GM12878 (cell line): ENCODE data around the gene GNAZ. TPM values are rescaled to one million over a fixed set of nuclear protein-coding genes. Genes with fewer than 3 reads are reported as not detected.

Experiments used
- ATAC-seq: fragments of 200-7000 bp; cut with Tn5 transposase; 3 replicates; pipeline ENCODE4 v1.9.1; 2020; ENCODE audit warnings: mild to moderate bottlenecking, moderate library complexity
- BruUV-seq: library from RNA; stranded (reverse); fragments of 400-500 nt; replicated peaks from 2 replicates; lab custom pipeline; 2021; lab: Mats Ljungman, UMichigan
- CTCF ChIA-PET: fragments of 300-600 bp; sonication (Branson Sonifier 250); formaldehyde crosslinking; extraction: SDS; loops from one replicate; lab custom pipeline; 2021; ENCODE audit warnings: inconsistent platforms; lab: Yijun Ruan, JAX
- POLR2A ChIA-PET: fragments of 350-600 bp; formaldehyde crosslinking; extraction: SDS; loops from one replicate; lab custom pipeline; 2021; ENCODE audit warnings: inconsistent platforms; lab: Charles Lee
- RAD21 ChIA-PET: fragments of 300-600 bp; sonication (Branson Sonifier 250); formaldehyde crosslinking; loops from one replicate; lab custom pipeline; 2023; ENCODE audit warnings: antibody characterized with exemption; ENCODE audit not compliant: unreplicated experiment; lab: Charles Lee
- SMC1A ChIA-PET: fragments of 300-600 bp; sonication (Branson Sonifier 250); formaldehyde crosslinking; loops from one replicate; lab custom pipeline; 2023; ENCODE audit not compliant: unreplicated experiment, uncharacterized antibody; lab: Charles Lee
- DNase-seq: peaks from one replicate; pipeline ENCODE4 v3.0.0-alpha.2; 2011; ENCODE audit warnings: low read depth, low spot score
- FAIRE-seq: peaks from 3 replicates; lab custom pipeline; 2011; peaks lifted over from hg19 to GRCh38; lab: Jason Lieb, UNC
- H2AFZ ChIP-seq: 2 replicates; pipeline ENCODE4 v1.6.0; 2011; ENCODE audit warnings: low read depth, low read length, control low read depth; ENCODE audit not compliant: control insufficient read depth
- H3K27ac ChIP-seq: 2 replicates; pipeline ENCODE4 v1.5.1; 2011; ENCODE audit warnings: control low read depth; ENCODE audit not compliant: control insufficient read depth, insufficient read depth
- H3K27me3 ChIP-seq, 2 experiments: replicated peaks in 1 of 2; 2 replicates each; pipeline versions ENCODE4 v1.6.0 to v1.6.1; 2011; ENCODE audit warnings: low read length in 1 of 2; ENCODE audit not compliant: control insufficient read depth in 2 of 2, insufficient read depth in 2 of 2
- H3K36me3 ChIP-seq, 2 experiments: 2 replicates each; pipeline ENCODE4 v1.5.1; 2011; ENCODE audit warnings: low read length in 1 of 2; ENCODE audit not compliant: control insufficient read depth in 2 of 2, insufficient read depth in 2 of 2
- H3K4me1 ChIP-seq: 2 replicates; pipeline ENCODE4 v1.6.1; 2011; ENCODE audit warnings: mild to moderate bottlenecking, low read length, moderate library complexity, mixed read lengths; ENCODE audit not compliant: control insufficient read depth, insufficient read depth
- H3K4me2 ChIP-seq: 2 replicates; pipeline ENCODE4 v1.6.0; 2011; ENCODE audit warnings: control low read depth; ENCODE audit not compliant: control insufficient read depth, insufficient read depth
- H3K4me3 ChIP-seq: fragments of 200-600 bp; sonication (generic); 2 replicates; pipeline ENCODE4 v1.5.1; 2016
- H3K79me2 ChIP-seq: 2 replicates; pipeline ENCODE4 v1.6.0; 2011; ENCODE audit warnings: low read length; ENCODE audit not compliant: control insufficient read depth, insufficient read depth
- H3K9ac ChIP-seq: 2 replicates; pipeline ENCODE4 v1.8.0; 2011; ENCODE audit warnings: low read length, control low read depth, mixed read lengths; ENCODE audit not compliant: control insufficient read depth, insufficient read depth
- H3K9me3 ChIP-seq: replicated peaks from 3 replicates; pipeline ENCODE4 v1.5.1; 2011; ENCODE audit warnings: mild to moderate bottlenecking, low read length; ENCODE audit not compliant: control insufficient read depth, insufficient read depth
- H4K20me1 ChIP-seq: 2 replicates; pipeline ENCODE4 v1.6.0; 2011; ENCODE audit not compliant: control insufficient read depth, insufficient read depth
- ATF7 ChIP-seq: fragments of 450-650 bp; IDR thresholded peaks from 2 replicates; pipeline ENCODE4 v1.6.1; 2016; ENCODE audit warnings: low read depth, mild to moderate bottlenecking
- CHD2 ChIP-seq: IDR thresholded peaks from 2 replicates; pipeline ENCODE4 v1.6.1; 2011; ENCODE audit warnings: low read depth, low read length, improper control_type of control experiment, borderline replicate concordance
- CREM ChIP-seq: IDR thresholded peaks from 2 replicates; pipeline ENCODE4 v1.6.1; 2014; ENCODE audit warnings: antibody characterized with exemption, low read depth
- DPF2 ChIP-seq: fragments of 450-650 bp; IDR thresholded peaks from 2 replicates; pipeline ENCODE4 v1.6.1; 2017; ENCODE audit warnings: mild to moderate bottlenecking
- EED ChIP-seq: sonication (generic); IDR thresholded peaks from 2 replicates; pipeline ENCODE4 v1.6.1; 2016; ENCODE audit warnings: antibody characterized with exemption, low read depth
- EGR1 ChIP-seq, 2 experiments: IDR thresholded peaks; 1 replicate in 1 of 2; 2 replicates in 1 of 2; pipeline ENCODE4 v1.6.1; 2011 to 2012; ENCODE audit warnings: low read depth in 2 of 2, low read length in 2 of 2, borderline replicate concordance in 1 of 2, mild to moderate bottlenecking in 1 of 2, moderate library complexity in 1 of 2
- EZH2 ChIP-seq: IDR thresholded peaks from 2 replicates; pipeline ENCODE4 v1.6.1; 2012; ENCODE audit warnings: low read depth, mild to moderate bottlenecking, control low read depth, inconsistent platforms, low read length, borderline replicate concordance; ENCODE audit not compliant: control insufficient read depth
- HDAC2 ChIP-seq: fragments of 200-600 bp; sonication (generic); IDR thresholded peaks from 2 replicates; pipeline ENCODE4 v1.6.1; 2017
- NFYA ChIP-seq: IDR thresholded peaks from 2 replicates; pipeline ENCODE4 v1.6.1; 2011; ENCODE audit warnings: low read depth, mild to moderate bottlenecking, low read length, improper control_type of control experiment, borderline replicate concordance
- RAD21 ChIP-seq: IDR thresholded peaks from 2 replicates; pipeline ENCODE4 v1.6.1; 2011; ENCODE audit warnings: mild to moderate bottlenecking, low read depth, low read length, moderate library complexity; ENCODE audit not compliant: insufficient read depth
- SMARCA5 ChIP-seq: fragments of 450-650 bp; IDR thresholded peaks from 2 replicates; pipeline ENCODE4 v1.6.1; 2017; ENCODE audit warnings: mild to moderate bottlenecking
- WRNIP1 ChIP-seq: IDR thresholded peaks from 2 replicates; pipeline ENCODE4 v1.6.1; 2011; ENCODE audit warnings: low read depth, low read length, improper control_type of control experiment, borderline replicate concordance
- YBX1 ChIP-seq: fragments of 450-650 bp; IDR thresholded peaks from 2 replicates; pipeline ENCODE4 v1.6.1; 2016; ENCODE audit warnings: antibody characterized with exemption
- WGBS: methylation state at CpG from one replicate; pipeline ENCODE4 v1.1.6; 2016; ENCODE audit warnings: low lambda C conversion rate; ENCODE audit not compliant: insufficient replicate concordance, insufficient coverage; ENCODE audit errors: missing lambda C conversion rate; 5-methylcytosine and 5-hydroxymethylcytosine counted together
- in situ Hi-C: fragments of 300-500 bp; cut with MboI; formaldehyde crosslinking; loops from 9 replicates; pipeline ENCODE4 v1.14.3; 2018; ENCODE audit warnings: mixed read lengths
- intact Hi-C: fragments of 100-400 bp; cut with micrococcal nuclease; formaldehyde crosslinking; loops from one replicate; pipeline ENCODE4 v1.14.2; 2022; ENCODE audit not compliant: unreplicated experiment
- polyA plus RNA-seq, 11 experiments: library from polyadenylated mRNA; depleted of rRNA in 4 of 11; unstranded in 6 of 11; stranded (reverse) in 5 of 11; fragments of >200 nt; fragmentation: Nextera tagmentation in 4 of 11; fragmentation: Illumina TruSeq in 1 of 11; extraction: Ambion mirVana in 4 of 11; extraction: Trizol in 1 of 11; gene quantifications; 1 replicate in 1 of 11; 2 replicates in 10 of 11; pipeline versions ENCODE4 v1.2.1 to v1.2.3, GENCODE V29; 2011 to 2016; ENCODE audit warnings: inconsistent platforms in 2 of 11, missing spikeins in 2 of 11, low read depth in 1 of 11
- total RNA-seq, 4 experiments: library from RNA; depleted of rRNA in 3 of 4; stranded (reverse); fragments of >200 nt in 3 of 4; fragmentation: Illumina TruSeq in 1 of 4; extraction: Trizol in 1 of 4; gene quantifications; 2 replicates each; pipeline versions ENCODE4 v1.2.1 to v1.2.3, GENCODE V29; 2013 to 2021

GNAZ gene
- total and polyA plus RNA-seq, 10 of the 15 experiments (the other 5 are each of a cell fraction or from before 2014, with no cell fraction given), result 0.09 to 1.0 (median 0.44) TPM; not detected in 1

DNA sequence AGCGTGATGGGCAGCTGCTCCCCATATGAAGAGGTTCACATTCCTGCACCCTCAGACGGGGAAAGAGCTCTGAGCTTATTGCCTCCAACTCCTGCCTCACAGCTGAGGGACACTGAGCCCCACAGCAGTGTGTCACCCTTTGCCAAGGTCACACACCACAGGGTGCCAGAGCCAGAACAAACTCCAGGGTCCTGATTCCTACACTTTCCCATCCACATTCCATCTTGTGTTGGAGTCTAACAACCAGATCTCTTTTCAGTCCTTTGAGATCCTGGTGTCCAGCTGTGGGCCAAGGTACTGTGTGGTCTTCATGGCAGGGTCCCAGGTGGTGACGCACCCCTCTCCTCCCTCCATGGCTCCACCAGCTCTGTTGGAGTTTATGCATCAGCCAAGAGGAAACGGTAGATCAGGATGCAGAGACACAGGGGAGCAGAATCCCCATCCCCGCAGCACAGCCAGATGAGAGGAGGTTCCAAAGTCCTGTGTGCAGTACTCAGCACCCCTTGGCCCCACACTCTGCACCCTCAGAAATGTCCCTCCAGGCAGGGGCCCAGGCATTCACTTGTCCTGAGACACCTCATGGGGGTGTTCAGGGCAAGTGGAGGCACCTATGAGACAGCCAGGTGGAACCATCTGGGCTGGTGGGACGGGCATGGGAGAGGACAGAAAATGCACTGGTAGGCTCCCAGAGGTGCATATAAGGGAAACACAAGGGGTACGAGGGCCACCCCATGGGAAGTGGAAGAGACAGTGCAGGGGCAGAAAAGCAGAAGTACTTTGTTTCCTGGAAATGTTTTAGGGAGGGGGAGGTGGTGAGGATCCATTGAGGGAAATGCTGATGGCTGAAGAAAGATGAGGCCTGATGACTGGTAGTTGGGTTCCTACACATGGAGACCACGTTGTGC lies 32.6 kb upstream of the GNAZ start:
- H3K4me3 ChIP-seq, result no peak overlapping the region
- H3K27me3 ChIP-seq, result no peaks in the 10 kb centered on the region
- TF ChIP-seq EED (no peak), CHD2 (no peak), WRNIP1 (no peak), ATF7 (no peak), HDAC2 (no peak), CREM (no peak), RAD21 (no peak), EZH2 (no peak), DPF2 (no peak), NFYA (no peak), YBX1 (no peak), EGR1 (IDR thresholded peaks at IDR 0.05; ENCODE audit: borderline replicate concordance in 1 of 2, low read depth in 2 of 2, low read length in 2 of 2) (no peak), SMARCA5 (no peak)
- H3K9ac ChIP-seq, result no peak overlapping the region
- CTCF ChIA-PET, result interaction anchor here (1.5 to 3.4 kb wide), 3 partner anchors 8 to 78 kb away, joined by 3 to 20 read pairs (median 11); no protein-coding TSS in a partner anchor
- DNase-seq, result no peak
- H3K4me1 ChIP-seq, result peaks cover 13% of the 10 kb centered on the region
- ATAC-seq, result no peak
- no peaks in the 10 kb centered on the region for H3K36me3 ChIP-seq
- H4K20me1 ChIP-seq, result no peaks in the 10 kb centered on the region
- RAD21 ChIA-PET, result interaction anchor here (0.5 kb wide), 1 partner anchor 1289 kb away, joined by 3 read pairs; no protein-coding TSS in a partner anchor
- no peak overlapping the region for H3K27ac ChIP-seq
- no peak for FAIRE-seq
- intact Hi-C loops (no loop called here), in situ Hi-C loops (no loop called here)
- WGBS, result 49% methylated on average over 8 of the region's 8 CpGs
- H2AFZ ChIP-seq, result no peak overlapping the region
- H3K9me3 ChIP-seq, result no peaks in the 10 kb centered on the region; the same call in 2 of the 3 replicates
- BruUV-seq, result no TSS peak
- no peak overlapping the region for H3K4me2 ChIP-seq
- SMC1A ChIA-PET, result interaction anchor here (0.8 to 2.0 kb wide), 4 partner anchors 12 to 90 kb away, joined by 3 to 12 read pairs (median 5); no protein-coding TSS in a partner anchor
- POLR2A ChIA-PET, result interaction anchor here (1.1 kb wide), 1 partner anchor 62 kb away, joined by 3 read pairs; no protein-coding TSS in a partner anchor
- no peaks in the 10 kb centered on the region for H3K79me2 ChIP-seq
